Activated CD4-positive, alpha-beta T cell treated with anti-CD3 and anti-CD28 coated beads for 1 hour (primary cell): ENCODE results near the gene PPP4R3B.

Source experiments
- DNase-seq: peaks from one replicate; pipeline ENCODE4 v3.0.0-alpha.2; 2020

PPP4R3B gene

GRCh38 chr2:55511508-55512124 is 105.8 kb downstream of the PPP4R3B start:
- no peak for DNase-seq

- DNase-seq = no peak
Measured at GRCh38 chr2:55502590-55503141, 114.8 kb downstream of the PPP4R3B start.

- no peak for DNase-seq
Measured at GRCh38 chr2:55500025-55500424, 117.4 kb downstream of the PPP4R3B start.

GRCh38 chr2:55498582-55498981 is 118.8 kb downstream of the PPP4R3B start:
- no peak for DNase-seq
